NCI-H524 treated with DMSO at 0.1 percent for 48 hours (cell line): ENCODE measurements around the gene WNT9B.
A peak's percentile ranks its signal among the peaks of the same experiment; 100 is the strongest.

ENCODE experiments used
- DNase-seq: peaks from one replicate; lab custom pipeline; 2025; lab: John Stamatoyannopoulos, UW

Gene WNT9B, protein sequence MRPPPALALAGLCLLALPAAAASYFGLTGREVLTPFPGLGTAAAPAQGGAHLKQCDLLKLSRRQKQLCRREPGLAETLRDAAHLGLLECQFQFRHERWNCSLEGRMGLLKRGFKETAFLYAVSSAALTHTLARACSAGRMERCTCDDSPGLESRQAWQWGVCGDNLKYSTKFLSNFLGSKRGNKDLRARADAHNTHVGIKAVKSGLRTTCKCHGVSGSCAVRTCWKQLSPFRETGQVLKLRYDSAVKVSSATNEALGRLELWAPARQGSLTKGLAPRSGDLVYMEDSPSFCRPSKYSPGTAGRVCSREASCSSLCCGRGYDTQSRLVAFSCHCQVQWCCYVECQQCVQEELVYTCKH

DNA sequence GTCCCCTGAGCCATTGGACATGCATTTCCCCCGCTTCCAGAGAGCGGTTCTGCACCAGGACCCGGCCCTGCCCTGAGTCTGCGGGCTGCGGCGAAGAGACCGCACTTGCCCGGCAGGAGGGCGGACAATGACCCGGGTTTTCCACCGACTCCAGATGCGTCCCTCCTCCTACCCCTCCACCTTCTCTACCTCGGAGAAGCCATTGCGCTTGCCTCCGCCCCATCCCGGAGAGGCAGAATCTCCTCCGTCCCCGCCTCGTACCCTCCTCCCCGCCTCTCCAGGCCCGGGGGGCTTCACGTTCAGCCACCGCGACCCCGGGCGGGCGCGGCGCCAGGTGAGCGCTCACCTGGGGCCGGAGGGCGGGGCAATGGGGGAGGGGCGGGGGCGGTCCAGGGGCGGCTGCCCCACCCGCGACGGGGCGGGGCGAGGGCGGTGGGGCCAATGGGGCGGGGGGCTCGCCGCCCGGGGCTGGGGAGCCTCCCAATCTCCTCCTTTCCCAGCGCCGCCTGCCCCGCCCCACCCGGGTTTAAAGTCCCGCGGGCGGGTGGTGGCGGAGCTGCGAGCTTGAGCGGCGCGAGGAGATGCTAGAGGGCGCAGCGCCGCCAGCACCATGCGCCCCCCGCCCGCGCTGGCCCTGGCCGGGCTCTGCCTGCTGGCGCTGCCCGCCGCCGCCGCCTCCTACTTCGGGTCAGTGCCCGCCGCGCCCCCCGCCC lies at the start of gene WNT9B:
Gene WNT9B, plus strand, starts transcription at position 555 of the 713 bp plus-strand sequence. Its CDS starts 56 bp downstream, at position 611.
- peak; percentile 6 for DNase-seq

GRCh38 chr17:46802800-46803199 lies 48.6 kb upstream of the WNT9B start:
- DNase-seq: no peak

- no peak for DNase-seq
Observed at GRCh38 chr17:46803544-46803943, 47.8 kb upstream of the WNT9B start.

GRCh38 chr17:46805771-46806170 lies 45.6 kb upstream of the WNT9B start:
- DNase-seq: no peak

- peak; percentile 26 for DNase-seq
Observed at GRCh38 chr17:46809110-46809571, 42.2 kb upstream of the WNT9B start.

- no peak for DNase-seq
Observed at GRCh38 chr17:46810837-46811236, 40.5 kb upstream of the WNT9B start.

DNA sequence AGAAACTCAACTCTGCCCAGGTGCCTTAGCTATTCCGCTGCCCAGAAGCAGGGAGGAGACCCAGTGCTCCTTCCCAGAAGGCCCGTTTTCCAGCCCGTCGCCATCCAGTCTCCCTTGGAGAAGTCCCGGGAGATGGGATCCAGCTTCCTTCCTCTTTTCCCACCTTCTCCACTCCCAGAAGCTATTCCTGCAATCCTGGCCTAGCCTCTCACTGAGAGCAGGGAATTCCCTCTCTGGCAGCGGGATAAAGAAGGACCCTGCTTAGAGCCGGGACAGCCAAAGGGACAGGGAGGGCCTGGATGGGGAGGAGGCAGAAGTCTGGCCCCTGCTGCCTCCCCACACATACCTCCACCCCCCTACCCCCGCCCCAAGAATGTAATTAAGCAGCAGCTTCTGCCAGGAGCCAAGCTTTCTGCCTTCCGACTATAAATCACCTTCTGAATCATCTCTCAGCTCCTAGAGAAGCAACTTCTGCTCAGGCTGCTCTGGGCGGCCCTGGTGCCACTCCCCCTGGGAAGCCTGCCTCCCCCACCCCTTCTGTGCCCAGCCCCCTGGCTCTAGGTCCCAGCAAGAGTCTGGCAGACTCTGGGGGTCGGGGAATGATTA lies 39.3 kb upstream of the WNT9B start:
- DNase-seq: no peak

DNA sequence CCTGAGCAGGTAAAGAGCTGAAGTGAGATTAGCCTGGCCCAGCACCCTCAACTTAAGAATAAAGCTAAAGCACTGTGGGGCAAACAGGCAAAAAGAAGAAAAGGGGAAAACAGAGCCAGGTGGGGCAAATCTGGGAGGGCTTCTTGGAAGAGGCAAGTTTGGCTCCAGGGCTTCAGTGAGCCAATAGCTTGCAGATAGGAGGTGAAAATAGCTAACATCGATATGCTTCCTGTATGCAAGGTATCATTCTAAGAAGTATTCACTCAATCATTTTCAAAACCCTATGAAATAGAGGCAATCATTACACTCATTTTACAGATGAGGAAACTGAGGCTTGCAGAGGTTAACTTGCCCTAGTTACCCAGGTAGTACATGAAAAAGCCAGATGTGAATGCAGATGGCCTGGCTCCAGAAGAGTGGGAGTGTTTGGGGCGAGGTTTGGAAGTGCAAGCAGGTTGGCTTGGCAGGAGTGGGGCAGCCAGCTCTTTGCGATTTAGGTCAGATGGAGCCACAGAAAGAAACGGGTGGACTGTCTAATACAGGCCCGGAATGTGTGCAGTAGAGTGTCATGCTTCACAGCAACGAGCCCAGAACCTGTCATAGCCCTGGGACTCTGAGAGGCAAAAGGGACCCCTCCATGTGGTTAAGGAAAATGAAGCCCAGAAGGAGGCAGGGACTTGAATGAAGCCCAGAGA lies 38.6 kb upstream of the WNT9B start:
- DNase-seq: no peak

DNA sequence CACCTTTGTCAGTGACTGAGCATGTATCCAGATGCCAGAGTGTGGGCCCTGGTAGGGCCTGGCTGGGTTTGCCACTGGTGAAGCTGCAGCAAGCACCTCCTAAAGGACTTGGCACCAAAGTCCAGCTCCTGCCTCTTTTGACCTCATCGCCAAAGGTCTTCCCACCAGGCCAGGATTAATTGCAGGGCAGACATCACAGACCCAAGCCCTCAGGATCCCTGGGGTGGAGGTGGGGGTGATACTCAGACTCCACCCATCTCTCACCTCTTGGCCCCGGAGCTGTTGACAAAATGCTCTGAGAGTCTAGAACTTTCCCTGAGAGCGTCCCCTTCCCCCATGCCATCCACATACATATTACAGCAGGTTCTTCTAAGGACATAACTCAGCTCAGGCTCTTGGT lies 37.5 kb upstream of the WNT9B start:
- no peak for DNase-seq

DNA sequence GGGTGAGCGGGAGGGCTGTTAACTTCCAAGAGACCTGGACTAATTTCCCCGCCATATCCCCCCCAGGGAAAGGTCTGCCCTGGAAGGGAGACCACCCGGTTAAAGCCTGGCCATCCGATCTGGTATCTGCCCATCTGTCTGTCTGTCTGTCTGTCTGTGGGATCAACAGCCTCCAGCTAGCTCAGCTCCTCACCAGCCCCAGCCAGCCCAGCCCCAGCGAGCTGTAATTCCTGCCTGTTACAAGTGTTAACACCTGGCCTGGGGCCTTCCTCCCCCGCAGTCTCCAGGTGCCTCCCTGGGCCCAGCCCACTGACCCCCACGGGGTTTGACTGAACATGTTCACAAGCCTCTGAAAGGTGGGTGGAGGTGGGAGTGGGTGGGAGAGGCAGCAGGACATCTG lies 36.9 kb upstream of the WNT9B start:
- DNase-seq: no peak

DNA sequence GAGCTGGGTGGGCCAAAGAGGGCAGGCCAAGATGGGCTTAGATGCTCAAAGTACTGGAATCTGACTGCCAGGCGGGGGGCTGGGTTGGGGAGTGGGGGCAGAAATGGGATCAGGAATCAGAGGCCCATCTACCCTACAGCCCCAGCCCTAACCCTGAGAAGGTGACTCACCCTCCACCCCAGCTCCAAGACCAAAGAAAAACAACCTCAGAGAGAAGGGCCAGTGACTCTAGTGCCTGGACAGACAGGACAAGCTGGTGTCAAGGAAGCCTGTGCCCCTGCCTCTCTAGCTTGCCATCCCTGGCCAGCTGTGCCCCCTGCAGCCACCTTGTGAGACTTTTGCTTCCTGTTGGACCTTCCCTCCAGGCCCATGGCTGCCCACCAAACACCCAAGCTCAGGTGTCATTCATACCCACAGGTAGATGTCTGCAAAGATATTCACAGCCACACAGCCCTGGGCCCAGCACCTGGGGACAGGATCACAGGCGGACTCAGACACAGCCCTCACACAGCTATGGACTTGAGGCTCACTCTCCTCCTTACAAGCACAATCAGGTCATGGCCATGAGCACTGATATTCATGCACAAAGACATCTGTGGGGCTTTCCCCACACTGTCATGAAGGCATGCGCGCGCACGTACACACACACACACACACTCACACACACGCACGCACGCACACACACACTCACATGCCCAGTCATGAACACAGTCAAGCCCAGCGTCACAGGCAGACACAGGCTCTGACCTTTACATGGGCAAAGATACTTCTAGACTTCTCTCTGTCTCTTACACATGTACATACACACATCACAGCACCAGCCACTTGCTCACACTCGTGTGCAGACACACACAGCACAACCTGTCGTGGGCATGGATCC lies 35.7 kb upstream of the WNT9B start:
- no peak for DNase-seq

DNA sequence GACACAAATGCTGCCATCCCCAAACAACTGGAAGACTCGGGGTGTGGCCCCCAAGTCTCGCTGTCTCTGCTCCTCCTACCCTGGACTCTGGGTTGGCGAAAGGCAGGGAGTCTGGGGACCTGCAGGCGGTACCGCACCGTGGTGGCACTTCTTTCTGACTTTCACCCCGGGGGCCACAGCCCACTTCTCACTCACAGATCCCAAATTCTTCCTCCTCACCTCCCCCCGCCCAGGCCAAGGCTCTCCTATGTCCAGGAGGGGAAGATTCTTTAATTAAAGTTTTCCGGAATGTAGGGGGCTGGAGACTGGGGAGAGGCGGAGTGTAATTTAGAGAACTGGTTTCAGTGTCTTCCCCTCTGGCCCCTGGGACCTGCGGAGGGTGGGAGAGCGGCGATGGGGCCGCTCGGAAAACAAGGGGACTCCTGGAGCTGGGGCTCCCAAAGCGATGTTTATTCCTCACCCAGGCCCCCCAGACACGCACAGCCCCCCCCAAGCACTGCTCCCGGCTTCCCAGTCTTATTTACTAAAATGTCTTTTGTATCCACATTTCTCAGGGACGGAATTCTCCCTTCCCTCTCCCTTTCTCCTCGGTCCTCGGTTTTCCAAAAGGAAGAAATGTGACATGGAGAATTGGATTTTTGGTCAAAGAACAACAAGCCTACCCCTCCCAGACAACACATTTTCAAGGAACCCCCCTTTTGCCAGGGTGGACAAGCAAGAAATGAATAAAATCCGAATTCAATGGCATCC lies 34.1 kb upstream of the WNT9B start:
- DNase-seq: no peak

DNA sequence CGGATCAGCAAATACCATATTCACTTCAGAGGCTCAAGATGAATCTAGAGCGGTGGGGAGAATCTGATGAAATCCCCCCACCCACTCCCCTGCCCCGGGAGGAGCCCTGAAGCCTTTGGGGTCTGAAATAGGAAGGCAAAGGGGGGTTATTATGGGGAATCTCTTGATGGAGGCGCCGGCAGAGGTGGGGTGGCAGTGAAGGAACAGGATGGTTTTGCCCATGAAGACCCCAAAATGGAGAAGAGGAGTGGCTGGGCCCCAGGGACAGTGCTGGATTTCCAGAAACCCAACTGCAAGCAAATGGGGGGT lies 33.5 kb upstream of the WNT9B start:
- DNase-seq: no peak

DNA sequence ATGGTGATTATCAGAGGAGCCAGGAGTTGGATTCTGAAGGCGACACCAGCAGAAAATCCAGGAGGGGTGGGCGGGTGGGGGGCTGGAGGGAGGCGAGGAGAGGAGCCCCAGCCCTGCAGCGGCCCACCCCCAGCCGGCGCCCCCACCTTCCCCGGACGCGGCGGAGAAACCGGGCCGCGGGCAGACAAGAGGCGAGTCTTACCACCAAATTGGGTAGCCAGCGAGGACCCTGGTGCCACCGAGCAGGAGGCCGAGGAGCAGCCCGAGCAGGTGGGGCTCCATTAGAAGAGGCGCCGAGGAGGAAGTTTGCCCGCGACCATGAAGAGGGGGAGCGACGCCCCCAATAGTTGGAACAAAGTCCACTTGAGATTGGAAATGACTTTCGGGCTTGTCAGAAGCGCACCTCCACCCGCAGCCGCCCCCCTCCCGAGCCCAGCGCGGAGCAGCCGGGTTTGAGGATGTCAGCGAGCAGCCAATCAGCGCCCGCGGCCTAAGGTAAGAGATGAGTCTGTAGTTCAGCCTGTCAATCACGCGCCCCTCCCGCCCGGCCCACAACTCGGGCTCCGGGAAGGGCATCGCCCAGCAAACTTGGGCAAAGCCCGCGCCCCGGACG lies 33.0 kb upstream of the WNT9B start, which contains the start of gene WNT3:
Gene WNT3, minus strand, starts transcription at position 377 of the 613 bp plus-strand sequence. Its CDS starts 95 bp downstream, at position 282.
- DNase-seq: peak; percentile 25

GRCh38 chr17:46818929-46819859 lies 32.2 kb upstream of the WNT9B start:
- DNase-seq: no peak

- DNase-seq: no peak
Observed at GRCh38 chr17:46819906-46820351, 31.5 kb upstream of the WNT9B start.

DNA sequence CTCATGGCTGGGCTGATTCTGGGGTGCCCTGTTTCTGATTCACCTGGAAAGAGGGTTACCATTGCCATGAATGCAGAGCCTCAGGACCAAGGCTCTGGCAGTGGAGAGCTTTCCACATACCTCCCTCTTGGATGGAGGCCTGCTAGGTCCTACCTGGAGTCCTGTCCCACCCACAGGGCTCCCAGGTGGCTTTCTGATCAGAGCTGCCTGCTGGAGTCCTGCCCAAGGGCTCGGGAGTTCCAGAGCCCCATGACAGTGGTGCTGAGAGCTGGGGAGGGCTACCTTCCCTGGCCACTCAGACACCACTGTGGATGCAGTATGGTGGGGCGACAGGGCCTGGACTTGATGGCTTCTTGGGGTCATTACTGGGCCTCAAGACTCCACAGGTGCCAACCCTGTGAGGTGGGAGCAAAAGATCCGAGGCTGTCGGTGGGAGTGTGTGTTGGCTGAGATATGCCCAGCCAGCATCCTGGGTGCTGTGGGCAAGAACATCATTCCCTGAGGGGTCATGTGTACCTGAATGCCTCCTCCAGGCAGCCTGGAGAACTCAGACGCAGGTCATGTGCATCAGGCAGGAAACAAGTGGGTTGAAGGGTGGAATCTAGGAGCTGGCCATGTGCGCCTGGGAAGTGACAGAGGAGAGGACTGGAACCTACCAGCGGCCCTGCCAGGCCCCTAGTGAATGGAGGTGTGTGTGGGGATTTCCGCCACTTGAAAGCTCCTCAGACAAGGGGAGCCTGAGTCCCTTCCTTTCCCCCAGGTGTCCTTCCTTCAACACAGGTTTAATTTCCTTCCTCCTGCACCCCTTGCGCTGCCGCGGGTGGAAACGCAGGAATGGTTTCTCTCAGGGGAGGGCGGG lies 30.6 kb upstream of the WNT9B start:
- no peak for DNase-seq
